ENCODE results near the gene ALDH3A2.

Gene ALDH3A2

DNA sequence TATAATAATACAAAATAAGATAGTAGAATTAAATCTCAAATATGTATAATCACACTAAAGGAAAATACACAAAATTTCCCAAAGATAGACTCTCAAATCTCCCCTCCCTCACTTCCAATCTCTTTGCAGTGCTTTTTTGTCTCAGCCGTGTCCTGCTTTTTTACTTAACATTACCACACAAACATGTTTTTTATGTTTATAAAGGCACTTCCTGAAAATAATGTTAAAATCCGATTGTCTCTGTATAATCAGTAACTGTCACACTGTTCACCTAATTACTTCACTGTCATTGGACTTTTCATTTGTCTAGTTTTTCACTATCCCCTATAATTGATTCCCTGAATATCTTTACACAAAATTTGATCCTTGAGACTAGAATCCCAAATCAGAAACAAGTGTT lies 38.2 kb upstream of the ALDH3A2 start (continued):
- TF ChIP-seq ARNTL (CRISPR knock-in tag; IDR thresholded peaks at IDR 0.05; ENCODE audit: borderline replicate concordance, low read depth), result no peak
- no peak for TF ChIP-seq ZC3H10 (CRISPR knock-in tag; IDR thresholded peaks at IDR 0.05)
- no peak for TF ChIP-seq RARB (CRISPR knock-in tag; IDR thresholded peaks at IDR 0.05)

DNA sequence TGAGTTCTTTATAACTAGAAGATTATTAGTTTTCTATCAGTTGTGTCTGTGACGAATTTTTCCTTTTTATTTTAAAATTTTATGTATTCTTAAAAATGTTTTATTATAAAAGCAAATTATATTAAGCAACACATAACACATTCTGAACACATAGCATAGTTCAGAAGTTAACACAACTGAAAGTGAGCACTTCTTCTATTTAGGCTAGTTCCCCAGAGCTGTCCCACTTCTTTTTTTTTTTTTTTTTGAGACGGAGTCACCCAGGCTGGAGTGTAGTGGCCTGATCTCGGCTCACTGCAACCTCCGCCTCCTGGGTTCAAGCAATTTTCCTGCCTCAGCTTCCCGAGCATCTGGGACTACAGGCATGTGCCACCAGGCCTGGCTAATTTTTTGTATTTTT lies 37.7 kb upstream of the ALDH3A2 start:
- TF ChIP-seq ISL1 (CRISPR knock-in tag; IDR thresholded peaks at IDR 0.05) (no peak), ZNF70 (CRISPR knock-in tag; IDR thresholded peaks at IDR 0.05) (no peak), ZFP3 (CRISPR knock-in tag; IDR thresholded peaks at IDR 0.05) (no peak), BACH2 (CRISPR knock-in tag; IDR thresholded peaks at IDR 0.05; ENCODE audit: borderline replicate concordance) (no peak)
- TF ChIP-seq, protein P1, sequence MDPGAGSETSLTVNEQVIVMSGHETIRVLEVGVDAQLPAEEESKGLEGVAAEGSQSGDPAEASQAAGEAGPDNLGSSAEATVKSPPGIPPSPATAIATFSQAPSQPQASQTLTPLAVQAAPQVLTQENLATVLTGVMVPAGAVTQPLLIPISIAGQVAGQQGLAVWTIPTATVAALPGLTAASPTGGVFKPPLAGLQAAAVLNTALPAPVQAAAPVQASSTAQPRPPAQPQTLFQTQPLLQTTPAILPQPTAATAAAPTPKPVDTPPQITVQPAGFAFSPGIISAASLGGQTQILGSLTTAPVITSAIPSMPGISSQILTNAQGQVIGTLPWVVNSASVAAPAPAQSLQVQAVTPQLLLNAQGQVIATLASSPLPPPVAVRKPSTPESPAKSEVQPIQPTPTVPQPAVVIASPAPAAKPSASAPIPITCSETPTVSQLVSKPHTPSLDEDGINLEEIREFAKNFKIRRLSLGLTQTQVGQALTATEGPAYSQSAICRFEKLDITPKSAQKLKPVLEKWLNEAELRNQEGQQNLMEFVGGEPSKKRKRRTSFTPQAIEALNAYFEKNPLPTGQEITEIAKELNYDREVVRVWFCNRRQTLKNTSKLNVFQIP (CRISPR knock-in tag; IDR thresholded peaks at IDR 0.05; ENCODE audit: borderline replicate concordance, low read depth), result no peak
- no peak for ATAC-seq

DNA sequence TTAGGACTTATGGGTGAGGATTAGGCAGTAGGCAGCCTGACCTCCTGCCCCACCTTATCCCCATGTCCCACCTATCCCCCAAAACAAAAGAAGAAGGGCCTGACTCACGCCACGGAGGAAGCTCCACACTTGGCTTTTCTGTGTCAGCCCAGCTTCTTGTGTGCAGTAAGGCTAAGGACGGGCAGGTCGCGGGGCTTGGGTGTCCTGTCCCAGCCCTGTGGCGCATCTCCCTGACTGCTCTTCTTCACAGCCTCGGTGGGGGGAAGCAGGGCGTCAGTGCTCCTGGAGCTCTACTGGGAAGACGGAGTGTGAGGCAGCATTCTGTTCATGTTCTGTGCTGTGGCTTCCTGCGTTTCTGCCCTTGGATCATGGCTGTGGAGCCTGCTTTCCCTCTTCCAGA lies 34.6 kb upstream of the ALDH3A2 start:
- no peak for ATAC-seq

DNA sequence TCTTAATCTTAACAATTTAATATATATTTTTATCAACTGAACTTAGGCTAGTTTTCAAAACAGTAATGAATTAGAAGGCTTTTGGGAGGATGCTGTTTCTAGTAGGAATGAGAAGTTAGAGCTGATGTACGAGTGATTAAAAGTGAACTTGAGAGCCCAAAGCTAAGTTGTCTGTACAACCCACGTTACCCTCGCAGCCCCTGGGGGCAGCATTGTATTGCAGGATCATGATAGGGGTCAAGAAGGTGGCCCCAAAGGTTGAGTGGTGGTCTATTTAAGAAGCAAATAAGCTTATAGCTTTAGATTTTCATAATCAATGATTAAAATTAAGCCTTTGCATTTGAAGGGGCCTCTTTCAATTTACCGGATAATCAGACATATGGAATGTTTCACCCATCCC lies 33.7 kb upstream of the ALDH3A2 start:
- ATAC-seq, result no peak
- TF ChIP-seq ZFP3 (CRISPR knock-in tag; IDR thresholded peaks at IDR 0.05), result no peak
- TF ChIP-seq, protein P2, sequence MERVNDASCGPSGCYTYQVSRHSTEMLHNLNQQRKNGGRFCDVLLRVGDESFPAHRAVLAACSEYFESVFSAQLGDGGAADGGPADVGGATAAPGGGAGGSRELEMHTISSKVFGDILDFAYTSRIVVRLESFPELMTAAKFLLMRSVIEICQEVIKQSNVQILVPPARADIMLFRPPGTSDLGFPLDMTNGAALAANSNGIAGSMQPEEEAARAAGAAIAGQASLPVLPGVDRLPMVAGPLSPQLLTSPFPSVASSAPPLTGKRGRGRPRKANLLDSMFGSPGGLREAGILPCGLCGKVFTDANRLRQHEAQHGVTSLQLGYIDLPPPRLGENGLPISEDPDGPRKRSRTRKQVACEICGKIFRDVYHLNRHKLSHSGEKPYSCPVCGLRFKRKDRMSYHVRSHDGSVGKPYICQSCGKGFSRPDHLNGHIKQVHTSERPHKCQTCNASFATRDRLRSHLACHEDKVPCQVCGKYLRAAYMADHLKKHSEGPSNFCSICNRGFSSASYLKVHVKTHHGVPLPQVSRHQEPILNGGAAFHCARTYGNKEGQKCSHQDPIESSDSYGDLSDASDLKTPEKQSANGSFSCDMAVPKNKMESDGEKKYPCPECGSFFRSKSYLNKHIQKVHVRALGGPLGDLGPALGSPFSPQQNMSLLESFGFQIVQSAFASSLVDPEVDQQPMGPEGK (CRISPR knock-in tag; IDR thresholded peaks at IDR 0.05; ENCODE audit: borderline replicate concordance), result no peak
- no peak for TF ChIP-seq BACH2 (CRISPR knock-in tag; IDR thresholded peaks at IDR 0.05; ENCODE audit: borderline replicate concordance)
- TF ChIP-seq ZNF70 (CRISPR knock-in tag; IDR thresholded peaks at IDR 0.05), result no peak
- TF ChIP-seq, protein P3, sequence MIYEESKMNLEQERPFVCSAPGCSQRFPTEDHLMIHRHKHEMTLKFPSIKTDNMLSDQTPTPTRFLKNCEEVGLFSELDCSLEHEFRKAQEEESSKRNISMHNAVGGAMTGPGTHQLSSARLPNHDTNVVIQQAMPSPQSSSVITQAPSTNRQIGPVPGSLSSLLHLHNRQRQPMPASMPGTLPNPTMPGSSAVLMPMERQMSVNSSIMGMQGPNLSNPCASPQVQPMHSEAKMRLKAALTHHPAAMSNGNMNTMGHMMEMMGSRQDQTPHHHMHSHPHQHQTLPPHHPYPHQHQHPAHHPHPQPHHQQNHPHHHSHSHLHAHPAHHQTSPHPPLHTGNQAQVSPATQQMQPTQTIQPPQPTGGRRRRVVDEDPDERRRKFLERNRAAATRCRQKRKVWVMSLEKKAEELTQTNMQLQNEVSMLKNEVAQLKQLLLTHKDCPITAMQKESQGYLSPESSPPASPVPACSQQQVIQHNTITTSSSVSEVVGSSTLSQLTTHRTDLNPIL (CRISPR knock-in tag; IDR thresholded peaks at IDR 0.05; ENCODE audit: low read depth), result no peak
- TF ChIP-seq TOX (CRISPR knock-in tag; IDR thresholded peaks at IDR 0.05; ENCODE audit: borderline replicate concordance), result no peak
- TF ChIP-seq PPARA (CRISPR knock-in tag; IDR thresholded peaks at IDR 0.05; ENCODE audit: borderline replicate concordance), result no peak
- no peak for TF ChIP-seq OSR1 (CRISPR knock-in tag; IDR thresholded peaks at IDR 0.05)
- no peak for TF ChIP-seq GLIS3 (CRISPR knock-in tag; IDR thresholded peaks at IDR 0.05)
- TF ChIP-seq, protein P1 (CRISPR knock-in tag; IDR thresholded peaks at IDR 0.05; ENCODE audit: borderline replicate concordance, low read depth), result no peak

More for the DNA sequence above, 34.6 kb upstream of the ALDH3A2 start:
- TF ChIP-seq ZFP30 (CRISPR knock-in tag; IDR thresholded peaks at IDR 0.05) (no peak), ZNF70 (CRISPR knock-in tag; IDR thresholded peaks at IDR 0.05) (no peak), ARNTL (CRISPR knock-in tag; IDR thresholded peaks at IDR 0.05; ENCODE audit: borderline replicate concordance, low read depth) (no peak), ZC3H10 (CRISPR knock-in tag; IDR thresholded peaks at IDR 0.05) (no peak), ESRRG (CRISPR knock-in tag; IDR thresholded peaks at IDR 0.05) (no peak), CSDC2 (CRISPR knock-in tag; IDR thresholded peaks at IDR 0.05) (no peak), GLIS3 (CRISPR knock-in tag; IDR thresholded peaks at IDR 0.05) (no peak), ZNF565 (CRISPR knock-in tag; conservative IDR thresholded peaks at IDR 0.05; ENCODE audit: low read depth) (no peak), RARB (CRISPR knock-in tag; IDR thresholded peaks at IDR 0.05) (no peak), SNAI2 (CRISPR knock-in tag; IDR thresholded peaks at IDR 0.05) (no peak), PPARA (CRISPR knock-in tag; IDR thresholded peaks at IDR 0.05; ENCODE audit: borderline replicate concordance) (no peak)
- TF ChIP-seq, protein P3 (CRISPR knock-in tag; IDR thresholded peaks at IDR 0.05; ENCODE audit: low read depth), result no peak
- TF ChIP-seq, protein P2 (CRISPR knock-in tag; IDR thresholded peaks at IDR 0.05; ENCODE audit: borderline replicate concordance), result no peak

Measured in SK-N-SH treated with all-trans-retinoic acid at 6 μM for 48 hours (cell line).